ENCODE measurements around the gene ARFIP1.
"Not testable (repeated sequence)": the region's sequence is repeated elsewhere in the genome, so short reads cannot be mapped to it uniquely, and the experiment has no call there.

Gene ARFIP1

GRCh38 chr4:152785639-152786615 lies 6.2 kb downstream of the ARFIP1 start:
- DNase-seq (ENCODE audit: low read depth): no peak

DNA sequence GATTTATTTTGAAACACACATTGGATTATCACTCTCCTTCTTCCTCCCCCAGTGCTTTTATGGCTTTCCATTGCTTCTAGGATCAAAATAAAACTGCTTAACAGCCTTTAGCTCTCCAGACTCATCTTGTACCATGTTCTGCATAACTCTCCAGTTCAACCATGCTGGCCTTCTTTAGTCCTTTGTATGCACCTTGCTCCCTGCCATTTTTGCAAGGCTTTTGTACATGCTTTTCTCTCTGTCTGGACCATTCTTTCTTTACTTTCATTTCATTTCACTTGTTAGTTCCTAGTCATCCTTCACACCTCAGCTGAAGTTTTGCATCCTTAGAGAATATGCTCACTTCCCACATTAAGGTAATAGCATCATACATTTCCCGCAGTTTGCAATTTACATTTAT lies 6.9 kb downstream of the ARFIP1 start:
- DNase-seq (ENCODE audit: low read depth): no peak

GRCh38 chr4:152795891-152796290 lies 16.1 kb downstream of the ARFIP1 start:
- no peak for DNase-seq (ENCODE audit: low read depth)

- DNase-seq (ENCODE audit: low read depth): no peak
Observed at GRCh38 chr4:152803541-152803940, 23.8 kb downstream of the ARFIP1 start.

DNA sequence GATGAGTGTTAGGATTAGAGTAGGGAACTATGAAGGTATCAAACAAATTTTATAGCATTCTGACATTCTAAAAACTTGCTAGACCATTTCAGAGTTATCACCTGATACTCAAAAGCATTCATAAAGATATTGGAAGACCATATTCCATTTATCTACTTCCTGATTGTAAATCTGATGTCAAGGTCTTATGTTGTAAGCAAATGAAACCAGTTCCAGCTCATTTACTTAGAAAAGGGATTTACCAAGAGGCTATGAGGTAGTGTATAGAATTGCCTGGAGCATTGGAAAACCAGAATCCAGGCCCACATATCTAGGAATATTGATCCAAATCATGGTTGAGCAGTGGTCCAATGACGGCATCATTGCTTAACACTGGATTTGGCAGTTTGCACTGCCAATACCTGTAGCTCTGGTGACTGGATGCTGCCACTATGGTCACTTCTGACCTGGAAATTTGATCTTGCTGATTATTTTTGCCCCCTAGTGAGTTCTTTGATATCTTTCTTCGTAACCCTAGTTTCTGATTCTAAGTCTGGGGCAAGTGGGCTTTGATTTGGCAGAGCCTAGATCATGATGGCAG lies 25.4 kb downstream of the ARFIP1 start:
- DNase-seq (ENCODE audit: low read depth): no peak

GRCh38 chr4:152805818-152806217 lies 26.1 kb downstream of the ARFIP1 start:
- no peak for DNase-seq (ENCODE audit: low read depth)

DNA sequence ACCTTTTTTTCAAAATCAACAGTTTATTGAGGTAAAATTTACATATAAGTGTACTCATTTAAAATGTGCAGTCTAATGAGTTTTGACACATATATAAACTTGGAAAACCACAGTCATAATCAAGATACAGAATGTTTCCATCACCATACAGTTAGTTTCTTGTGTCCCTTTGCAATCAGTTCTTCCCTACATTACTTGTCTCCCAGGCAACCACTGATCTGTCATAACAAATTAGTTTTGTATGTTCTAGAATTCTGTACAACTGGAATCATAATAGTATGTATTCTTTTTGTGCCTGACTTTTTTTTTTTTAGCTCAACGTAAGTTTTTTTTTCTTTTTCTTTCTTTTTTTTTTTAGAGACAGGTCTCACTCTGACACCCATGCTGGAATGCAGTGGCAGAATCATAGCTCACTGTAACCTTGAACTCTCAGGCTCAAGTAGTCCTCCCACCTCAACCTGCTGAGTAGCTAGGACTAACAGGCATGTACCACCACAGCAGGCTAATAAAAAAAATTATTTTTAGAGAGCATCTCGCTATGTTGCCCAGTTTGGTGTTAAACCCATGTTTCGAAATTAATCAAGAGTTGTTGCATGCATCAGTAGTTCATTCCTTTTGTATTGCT lies 26.9 kb downstream of the ARFIP1 start:
- DNase-seq (ENCODE audit: low read depth): no peak

- DNase-seq (ENCODE audit: low read depth): no peak
Observed at GRCh38 chr4:152807294-152807829, 27.6 kb downstream of the ARFIP1 start.

DNA sequence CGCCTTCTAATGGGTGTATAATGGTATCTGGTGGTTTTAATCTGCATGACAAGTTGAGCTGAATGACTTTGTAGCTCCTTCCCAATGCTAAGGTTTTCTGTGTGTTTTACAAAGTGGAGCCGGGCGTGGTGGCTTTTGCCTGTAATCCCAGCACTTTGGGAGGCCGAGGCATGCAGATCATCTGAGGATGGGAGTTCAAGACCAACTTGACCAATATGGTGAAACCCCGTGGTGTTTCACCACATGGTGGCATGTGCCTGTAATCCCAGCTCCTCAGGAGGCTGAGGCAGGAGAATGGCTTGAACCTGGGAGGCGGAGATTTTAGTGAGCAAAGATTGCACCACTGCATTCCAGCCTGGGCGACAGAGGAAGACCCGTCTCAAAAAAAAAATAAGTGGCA lies 28.9 kb downstream of the ARFIP1 start:
- DNase-seq (ENCODE audit: low read depth): no peak

- DNase-seq (ENCODE audit: low read depth): no peak
Observed at GRCh38 chr4:152810715-152811287, 31.0 kb downstream of the ARFIP1 start.

DNA sequence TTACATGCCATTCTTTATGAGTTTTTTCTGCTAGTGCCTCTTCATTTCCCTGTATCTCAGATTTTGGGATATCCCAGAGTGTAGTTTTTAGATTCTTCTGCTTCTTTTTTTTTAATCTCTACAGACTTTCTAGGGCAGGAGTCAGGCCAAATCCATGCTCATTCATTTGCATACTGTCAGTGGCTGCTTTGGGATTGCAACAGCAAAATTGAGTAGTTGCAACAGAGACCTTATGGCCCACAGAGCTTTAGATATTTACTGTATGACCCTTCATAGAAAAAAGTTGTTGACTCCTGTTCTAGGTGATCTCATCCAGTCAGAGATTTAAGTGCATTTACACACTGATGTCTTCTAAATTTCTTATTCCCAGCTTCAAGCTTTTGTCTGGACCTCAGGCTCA lies 35.3 kb downstream of the ARFIP1 start:
- DNase-seq (ENCODE audit: low read depth): no peak

DNA sequence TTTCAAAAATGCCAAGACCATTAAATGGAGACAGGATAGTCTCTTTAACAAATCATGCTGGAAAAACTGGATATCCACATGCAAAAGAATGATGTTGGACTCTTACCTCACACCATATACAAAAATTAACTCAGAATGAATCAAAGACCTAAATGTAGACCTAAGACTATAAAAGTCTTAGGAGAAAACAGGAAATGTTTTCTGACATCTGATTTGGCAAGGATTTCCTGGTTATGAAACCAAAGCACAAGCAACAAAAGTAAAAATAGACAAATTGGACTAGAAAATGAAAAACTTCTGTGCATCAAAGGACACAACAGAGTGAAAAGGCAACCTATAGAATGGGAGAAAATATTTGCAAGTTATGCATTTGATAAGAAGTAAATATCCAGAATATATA lies 37.6 kb downstream of the ARFIP1 start:
- DNase-seq (ENCODE audit: low read depth): no peak

DNA sequence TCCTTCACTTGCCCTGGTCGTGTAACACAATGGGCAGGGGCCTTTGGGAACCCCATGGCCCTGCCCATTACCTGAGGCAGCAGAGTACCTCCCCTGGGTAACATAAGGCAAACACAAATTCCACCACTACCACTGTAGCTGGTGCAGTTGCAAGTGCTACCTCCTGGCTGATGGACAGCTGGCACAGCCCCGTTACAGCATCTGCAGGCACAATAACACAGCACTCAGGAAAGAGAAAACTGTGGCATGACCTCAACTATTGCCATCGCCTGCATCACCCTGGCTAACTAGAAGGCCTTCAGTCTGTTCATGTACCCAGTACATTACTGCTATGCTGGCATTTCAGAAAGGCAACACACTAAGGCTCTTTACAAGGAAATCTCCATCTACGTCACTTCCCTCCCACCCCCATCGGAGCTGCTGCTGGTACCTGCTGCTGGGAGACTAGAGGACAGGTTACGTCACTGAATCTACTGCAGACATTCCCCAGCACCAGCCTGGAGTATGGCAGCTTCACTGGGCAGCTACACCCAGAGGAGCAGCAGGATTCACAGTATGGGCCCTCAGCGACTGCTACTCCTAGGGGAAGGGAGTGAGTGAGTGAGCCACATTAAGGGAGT lies 39.4 kb downstream of the ARFIP1 start:
- DNase-seq (ENCODE audit: low read depth): no peak

- no peak for DNase-seq (ENCODE audit: low read depth)
Observed at GRCh38 chr4:152820073-152820472, 40.3 kb downstream of the ARFIP1 start.

- DNase-seq (ENCODE audit: low read depth): no peak
Observed at GRCh38 chr4:152822323-152822722, 42.6 kb downstream of the ARFIP1 start.

GRCh38 chr4:152824561-152824960 lies 44.8 kb downstream of the ARFIP1 start:
- DNase-seq (ENCODE audit: low read depth): no peak

DNA sequence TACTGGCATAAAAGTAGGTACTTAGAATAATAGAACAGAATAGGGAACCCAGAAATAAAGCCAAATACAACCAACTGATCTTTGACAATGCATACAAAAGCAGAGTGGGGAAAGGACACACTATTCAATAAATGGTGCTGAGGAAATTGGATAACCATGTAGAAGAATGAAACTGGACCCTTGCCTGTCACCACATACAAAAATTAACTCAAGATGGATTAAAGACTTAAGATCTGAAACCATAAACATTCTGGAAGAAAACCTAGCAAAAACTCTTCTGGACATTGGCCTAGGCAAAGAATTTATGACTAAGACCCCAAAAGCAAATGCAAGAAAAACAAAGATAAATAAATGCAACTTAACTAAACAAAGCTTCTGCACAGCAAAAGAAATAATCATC lies 45.6 kb downstream of the ARFIP1 start:
- no peak for DNase-seq (ENCODE audit: low read depth)

- no peak for DNase-seq (ENCODE audit: low read depth)
Observed at GRCh38 chr4:152828122-152828521, 48.4 kb downstream of the ARFIP1 start.

- no peak for DNase-seq (ENCODE audit: low read depth)
Observed at GRCh38 chr4:152831416-152831815, 51.7 kb downstream of the ARFIP1 start.

GRCh38 chr4:152836936-152837335 lies 57.2 kb downstream of the ARFIP1 start:
- DNase-seq (ENCODE audit: low read depth): no peak

GRCh38 chr4:152839729-152840128 lies 60.0 kb downstream of the ARFIP1 start:
- DNase-seq (ENCODE audit: low read depth): not testable (repeated sequence)

All from stromal cell of bone marrow (primary cell).